ENCODE results near the gene TSPAN18.

GRCh38 chr11:44805596-44805995 is 78.8 kb downstream of the TSPAN18 start:
- TF ChIP-seq EZH2 (IDR thresholded peaks at IDR 0.05) = no peak
- no peak for TF ChIP-seq POLR2AphosphoS5 (IDR thresholded peaks at IDR 0.05; ENCODE audit: borderline replicate concordance, low read depth, low read length)

Data from SK-N-MC (cell line).